Measurements from ENCODE around the gene SLC38A1. TPM values are rescaled to one million over a fixed set of nuclear protein-coding genes. Genes with fewer than 3 reads are reported as not detected.

SLC38A1 gene
- total RNA-seq, 1 donor from 2014 or later: 58.5 TPM

GRCh38 chr12:46177837-46178608, 90.8 kb downstream of the SLC38A1 start:
- no peaks in the 10 kb centered on the region for H3K27me3 ChIP-seq
- no peak for ATAC-seq
- peaks cover 11% of the 10 kb centered on the region for H3K4me1 ChIP-seq
- H3K9me3 ChIP-seq: no peaks in the 10 kb centered on the region
- TF ChIP-seq, protein P1, sequence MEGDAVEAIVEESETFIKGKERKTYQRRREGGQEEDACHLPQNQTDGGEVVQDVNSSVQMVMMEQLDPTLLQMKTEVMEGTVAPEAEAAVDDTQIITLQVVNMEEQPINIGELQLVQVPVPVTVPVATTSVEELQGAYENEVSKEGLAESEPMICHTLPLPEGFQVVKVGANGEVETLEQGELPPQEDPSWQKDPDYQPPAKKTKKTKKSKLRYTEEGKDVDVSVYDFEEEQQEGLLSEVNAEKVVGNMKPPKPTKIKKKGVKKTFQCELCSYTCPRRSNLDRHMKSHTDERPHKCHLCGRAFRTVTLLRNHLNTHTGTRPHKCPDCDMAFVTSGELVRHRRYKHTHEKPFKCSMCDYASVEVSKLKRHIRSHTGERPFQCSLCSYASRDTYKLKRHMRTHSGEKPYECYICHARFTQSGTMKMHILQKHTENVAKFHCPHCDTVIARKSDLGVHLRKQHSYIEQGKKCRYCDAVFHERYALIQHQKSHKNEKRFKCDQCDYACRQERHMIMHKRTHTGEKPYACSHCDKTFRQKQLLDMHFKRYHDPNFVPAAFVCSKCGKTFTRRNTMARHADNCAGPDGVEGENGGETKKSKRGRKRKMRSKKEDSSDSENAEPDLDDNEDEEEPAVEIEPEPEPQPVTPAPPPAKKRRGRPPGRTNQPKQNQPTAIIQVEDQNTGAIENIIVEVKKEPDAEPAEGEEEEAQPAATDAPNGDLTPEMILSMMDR (IDR thresholded peaks at IDR 0.05): no peak
- intact Hi-C loops (cut with DNase I): no loop called here
- H3K36me3 ChIP-seq: no peaks in the 10 kb centered on the region
- DNase-seq: no peak
- no peak overlapping the region for H3K4me3 ChIP-seq
- H3K27ac ChIP-seq: no peak overlapping the region

DNA sequence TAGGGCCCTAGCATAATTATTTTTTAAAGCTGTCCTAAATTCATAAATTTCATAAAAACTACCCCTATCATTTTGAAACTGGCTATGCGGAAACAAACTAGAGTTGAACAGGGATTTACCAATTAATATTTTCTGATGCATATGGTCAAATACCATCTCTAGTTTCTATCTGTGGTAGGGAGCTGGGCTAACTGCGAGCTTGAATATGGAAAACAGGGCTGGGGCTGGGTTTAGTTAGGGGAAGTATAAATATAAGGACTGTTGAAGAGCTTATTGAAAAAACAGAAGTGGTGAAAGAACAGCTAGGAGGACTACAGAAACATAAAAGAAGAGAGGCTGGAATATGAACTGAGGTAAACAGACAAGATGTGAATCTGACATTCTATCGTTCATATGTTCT, 91.8 kb downstream of the SLC38A1 start:
- intact Hi-C loops (cut with DNase I): no loop called here
- TF ChIP-seq, protein P1 (IDR thresholded peaks at IDR 0.05): no peak
- Histone ChIP-seq H3K27me3 (no peaks in the 10 kb centered on the region), H3K4me3 (no peak overlapping the region), H3K36me3 (no peaks in the 10 kb centered on the region), H3K27ac (no peak overlapping the region), H3K9me3 (no peaks in the 10 kb centered on the region), H3K4me1 (peaks cover 11% of the 10 kb centered on the region)
- ATAC-seq (no peak), DNase-seq (no peak)

DNA sequence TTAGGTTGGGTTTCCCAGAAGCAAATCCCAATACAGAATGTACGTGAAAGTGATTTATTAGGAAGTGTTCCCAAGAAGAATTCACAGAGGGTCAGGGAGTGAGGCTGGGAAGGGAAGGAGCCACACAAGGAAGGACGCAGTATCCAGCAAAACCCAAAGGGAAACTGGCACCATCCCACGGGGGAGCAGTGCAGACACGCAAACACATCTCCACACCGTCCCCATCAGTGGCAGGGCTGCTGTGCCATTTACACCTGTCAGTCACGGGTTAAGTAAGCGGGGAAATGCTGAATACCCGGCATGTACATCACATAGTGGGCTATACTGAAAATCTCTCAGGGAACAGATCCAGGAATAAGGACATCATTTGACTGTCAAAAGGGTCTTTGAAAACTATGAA, 93.9 kb downstream of the SLC38A1 start:
- no peaks in the 10 kb centered on the region for H3K27me3 ChIP-seq
- no peaks in the 10 kb centered on the region for H3K9me3 ChIP-seq
- DNase-seq (no peak), ATAC-seq (no peak)
- intact Hi-C loops (cut with DNase I): no loop called here
- no peak overlapping the region for H3K27ac ChIP-seq
- H3K4me3 ChIP-seq: no peak overlapping the region
- no peaks in the 10 kb centered on the region for H3K36me3 ChIP-seq
- H3K4me1 ChIP-seq: peaks cover 11% of the 10 kb centered on the region
- TF ChIP-seq, protein P1 (IDR thresholded peaks at IDR 0.05): no peak

GRCh38 chr12:46174061-46174662, 94.7 kb downstream of the SLC38A1 start:
- TF ChIP-seq, protein P1 (IDR thresholded peaks at IDR 0.05): no peak
- intact Hi-C loops (cut with DNase I): no loop called here
- no peaks in the 10 kb centered on the region for H3K9me3 ChIP-seq
- H3K27me3 ChIP-seq: no peaks in the 10 kb centered on the region
- no peaks in the 10 kb centered on the region for H3K36me3 ChIP-seq
- H3K27ac ChIP-seq: no peak overlapping the region
- no peak for ATAC-seq
- no peak for DNase-seq
- peaks cover 11% of the 10 kb centered on the region for H3K4me1 ChIP-seq
- no peak overlapping the region for H3K4me3 ChIP-seq

DNA sequence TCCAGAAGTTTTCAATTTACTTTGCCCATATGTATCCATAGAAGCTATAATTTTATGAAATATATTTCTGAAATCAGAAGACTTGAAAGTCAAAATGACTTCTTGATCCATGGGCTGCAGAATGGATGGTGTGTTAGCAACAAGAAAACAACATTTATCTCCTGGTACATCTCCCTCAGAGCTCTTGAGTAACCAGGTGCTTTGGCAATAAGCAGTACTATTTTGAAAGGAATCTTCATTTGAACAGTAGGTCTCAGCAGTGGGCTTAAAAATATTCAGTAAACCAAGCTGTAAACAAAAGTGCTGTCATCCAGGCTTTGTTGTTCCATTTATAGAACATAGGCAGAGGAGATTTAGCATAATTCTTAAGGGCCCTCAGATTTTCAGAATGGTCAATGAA, 100.4 kb downstream of the SLC38A1 start:
- Histone ChIP-seq H3K4me3 (no peak overlapping the region), H3K27me3 (no peaks in the 10 kb centered on the region), H3K4me1 (no peaks in the 10 kb centered on the region), H3K9me3 (no peaks in the 10 kb centered on the region), H3K36me3 (no peaks in the 10 kb centered on the region), H3K27ac (no peak overlapping the region)
- intact Hi-C loops (cut with DNase I): no loop called here
- TF ChIP-seq, protein P1 (IDR thresholded peaks at IDR 0.05): no peak
- DNase-seq: no peak
- ATAC-seq: no peak
